GM23338 (cell line): ENCODE data around the gene HNRNPA2B1. TPM values are rescaled to one million over a fixed set of nuclear protein-coding genes. Genes with fewer than 3 reads are reported as not detected.

Experiments used
- ATAC-seq: fragments of 200-7000 bp; cut with Tn5 transposase; 3 replicates; pipeline ENCODE4 v1.9.1; 2020
- DNase-seq: peaks from one replicate; pipeline ENCODE4 v3.0.0-alpha.2; 2015; ENCODE audit warnings: low spot score
- H2AFZ ChIP-seq: fragments of 200-600 bp; sonication (generic); 2 replicates; pipeline ENCODE4 v1.8.0; 2016; ENCODE audit warnings: antibody characterized with exemption, mild to moderate bottlenecking, moderate library complexity
- H3F3A ChIP-seq: fragments of 200-600 bp; sonication (generic); replicated peaks from 2 replicates; pipeline ENCODE4 v1.8.0; 2017; ENCODE audit warnings: antibody characterized with exemption, mixed run types, low read depth
- H3K27ac ChIP-seq: fragments of 200-600 bp; sonication (generic); 2 replicates; pipeline ENCODE4 v1.6.1; 2016; ENCODE audit warnings: low read depth
- H3K27me3 ChIP-seq: fragments of 200-600 bp; sonication (generic); 2 replicates; pipeline ENCODE4 v1.8.0; 2016; ENCODE audit warnings: mild to moderate bottlenecking, mixed run types, moderate library complexity; ENCODE audit not compliant: insufficient read depth
- H3K36me3 ChIP-seq: fragments of 200-600 bp; sonication (generic); 2 replicates; pipeline ENCODE4 v1.8.0; 2016; ENCODE audit warnings: mild to moderate bottlenecking; ENCODE audit not compliant: insufficient read depth
- H3K4me1 ChIP-seq: fragments of 200-600 bp; sonication (generic); 2 replicates; pipeline ENCODE4 v1.8.0; 2016; ENCODE audit warnings: mild to moderate bottlenecking, moderate library complexity; ENCODE audit not compliant: insufficient read depth
- H3K4me2 ChIP-seq: fragments of 200-600 bp; sonication (generic); 2 replicates; pipeline ENCODE4 v1.7.1; 2017; ENCODE audit warnings: mixed run types
- H3K4me3 ChIP-seq: fragments of 200-600 bp; sonication (generic); 2 replicates; pipeline ENCODE4 v1.6.1; 2016; ENCODE audit warnings: mixed run types
- H3K79me2 ChIP-seq: fragments of 200-600 bp; sonication (generic); replicated peaks from 2 replicates; pipeline ENCODE4 v1.8.0; 2017; ENCODE audit warnings: mild to moderate bottlenecking; ENCODE audit not compliant: insufficient read depth
- H3K9me2 ChIP-seq: fragments of 200-600 bp; sonication (generic); 2 replicates; pipeline ENCODE4 v1.8.0; 2017; ENCODE audit not compliant: insufficient read depth
- H4K20me1 ChIP-seq: fragments of 200-600 bp; sonication (generic); replicated peaks from 2 replicates; pipeline ENCODE4 v1.8.0; 2017; ENCODE audit warnings: mild to moderate bottlenecking; ENCODE audit not compliant: insufficient read depth
- H3K27ac Mint-ChIP-seq: 2 replicates; pipeline ENCODE4 v1.8.0; 2020; ENCODE audit warnings: inconsistent platforms, mild to moderate bottlenecking, moderate library complexity, mixed read lengths
- H3K27me3 Mint-ChIP-seq: 3 replicates; pipeline ENCODE4 v1.8.0; 2022; ENCODE audit warnings: low read depth, mild to moderate bottlenecking, moderate library complexity, mixed read lengths, inconsistent platforms; ENCODE audit not compliant: insufficient read depth, poor library complexity
- H3K36me3 Mint-ChIP-seq: 3 replicates; pipeline ENCODE4 v1.8.0; 2021; ENCODE audit warnings: low read depth, mild to moderate bottlenecking, inconsistent platforms, moderate library complexity, mixed read lengths
- H3K4me1 Mint-ChIP-seq: 3 replicates; pipeline ENCODE4 v1.8.0; 2020; ENCODE audit warnings: mild to moderate bottlenecking, inconsistent platforms, mixed read lengths
- H3K4me3 Mint-ChIP-seq: 3 replicates; pipeline ENCODE4 v1.8.0; 2021; ENCODE audit warnings: moderate library complexity, mild to moderate bottlenecking, inconsistent platforms, mixed read lengths
- H3K9me3 Mint-ChIP-seq: 3 replicates; pipeline ENCODE4 v1.8.0; 2020; ENCODE audit warnings: moderate library complexity, mild to moderate bottlenecking, inconsistent platforms, mixed read lengths
- CREB1 ChIP-seq: fragments of 250-450 bp; sonication (Bioruptor Pico); IDR thresholded peaks from 2 replicates; pipeline ENCODE4 v1.5.0; 2020; ENCODE audit warnings: low read depth, mild to moderate bottlenecking, moderate library complexity
- EZH2 ChIP-seq: fragments of 200-600 bp; sonication (generic); IDR thresholded peaks from one replicate; pipeline ENCODE4 v1.8.0; 2017; ENCODE audit warnings: antibody characterized with exemption, mild to moderate bottlenecking, low read depth; ENCODE audit not compliant: unreplicated experiment
- EZH2phosphoT487 ChIP-seq: fragments of 200-600 bp; sonication (generic); IDR thresholded peaks from one replicate; pipeline ENCODE4 v1.8.1; 2018; ENCODE audit warnings: antibody characterized with exemption; ENCODE audit not compliant: unreplicated experiment
- JUNB ChIP-seq: IDR thresholded peaks from one replicate; pipeline ENCODE4 v1.6.1; 2016; ENCODE audit warnings: antibody characterized with exemption; ENCODE audit not compliant: unreplicated experiment
- NANOG ChIP-seq: IDR thresholded peaks from 2 replicates; pipeline ENCODE4 v1.6.1; 2016; ENCODE audit warnings: antibody characterized with exemption, borderline replicate concordance
- POLR2AphosphoS5 ChIP-seq: IDR thresholded peaks from 2 replicates; pipeline ENCODE4 v1.6.1; 2016; ENCODE audit warnings: antibody characterized with exemption, low read depth
- REST ChIP-seq: IDR thresholded peaks from one replicate; pipeline ENCODE4 v1.6.1; 2018; ENCODE audit warnings: antibody characterized with exemption; ENCODE audit not compliant: unreplicated experiment
- STAT1 ChIP-seq: IDR thresholded peaks from one replicate; pipeline ENCODE4 v1.6.1; 2016; ENCODE audit warnings: antibody characterized with exemption; ENCODE audit not compliant: unreplicated experiment
- ZNF114 ChIP-seq: fragments of 250-450 bp; sonication (Bioruptor Pico); IDR thresholded peaks from 2 replicates; pipeline ENCODE4 v1.5.0; 2020; ENCODE audit warnings: mild to moderate bottlenecking, moderate library complexity
- ZNF331 ChIP-seq: fragments of 250-450 bp; sonication (Bioruptor Pico); IDR thresholded peaks from 2 replicates; pipeline ENCODE4 v1.5.0; 2020; ENCODE audit warnings: low read depth, mild to moderate bottlenecking, moderate library complexity
- ZNF462 ChIP-seq: fragments of 250-450 bp; sonication (Bioruptor Pico); IDR thresholded peaks from 2 replicates; pipeline ENCODE4 v1.5.0; 2020; ENCODE audit warnings: mild to moderate bottlenecking, moderate library complexity
- polyA plus RNA-seq: library from polyadenylated mRNA; unstranded; fragments of >200 nt; fragmentation: Nextera tagmentation; extraction: Ambion mirVana; gene quantifications from 2 replicates; pipeline ENCODE4 v1.2.1, GENCODE V29; 2016
- total RNA-seq: library from RNA; depleted of rRNA; stranded (reverse); fragments of >200 nt; shearing (Covaris generic); gene quantifications from 2 replicates; pipeline ENCODE4 v1.2.3, GENCODE V29; 2014
- TF ChIP-seq, protein P1 (sequence below): IDR thresholded peaks from 2 replicates; pipeline ENCODE4 v1.6.1; 2016; ENCODE audit warnings: antibody characterized with exemption
- TF ChIP-seq, protein P2 (sequence below), 2 experiments: fragments of 200-600 bp in 1 of 2; sonication (generic) in 1 of 2; conservative IDR thresholded peaks; 2 replicates each; pipeline versions ENCODE4 v1.5.1 to v1.6.1; 2016 to 2017; ENCODE audit warnings: antibody characterized with exemption in 2 of 2, low read depth in 2 of 2, mild to moderate bottlenecking in 2 of 2, moderate library complexity in 1 of 2

Gene HNRNPA2B1
- total and polyA plus RNA-seq, 2 experiments from 2014 or later: 602 to 1,577 TPM

GRCh38 chr7:26216049-26216448 lies 15.5 kb upstream of the HNRNPA2B1 start:
- ATAC-seq: no peak

More at GRCh38 chr7:26216049-26216448, 15.5 kb upstream of the HNRNPA2B1 start:
- no peak overlapping the region for H3K27ac ChIP-seq
- no peak for DNase-seq
- peaks cover 8% of the 10 kb centered on the region; the same call in 1 of the 2 replicates for H3K36me3 ChIP-seq
- Mint-ChIP-seq H3K36me3 (peaks cover 33% of the 10 kb centered on the region), H3K4me1 (peaks cover 9% of the 10 kb centered on the region; the same call in 2 of the 3 replicates), H3K27ac (no peak overlapping the region), H3K4me3 (no peak overlapping the region), H3K27me3 (peaks cover 12% of the 10 kb centered on the region), H3K9me3 (no peaks in the 10 kb centered on the region)
- H2AFZ ChIP-seq: no peak overlapping the region
- peaks cover 20% of the 10 kb centered on the region for H3K4me1 ChIP-seq
- peaks cover 8% of the 10 kb centered on the region; the same call in 1 of the 2 replicates for H3F3A ChIP-seq
- no peak overlapping the region for H3K4me3 ChIP-seq
- H3K79me2 ChIP-seq: no peaks in the 10 kb centered on the region; the same call in 1 of the 2 replicates
- H4K20me1 ChIP-seq: 0 out of 2 replicates have a peak, but pooled peaks cover 2% of the 10 kb centered on the region
- no peaks in the 10 kb centered on the region for H3K9me2 ChIP-seq
- no peak overlapping the region for H3K4me2 ChIP-seq
- no peaks in the 10 kb centered on the region for H3K27me3 ChIP-seq
- TF ChIP-seq ZNF331 (no peak), STAT1 (no peak), NANOG (no peak), CREB1 (CRISPR knock-in tag) (no peak), ZNF462 (no peak), POLR2AphosphoS5 (no peak), ZNF114 (CRISPR knock-in tag) (no peak), EZH2 (no peak), REST (no peak), EZH2phosphoT487 (no peak), JUNB (no peak)
- TF ChIP-seq, protein P1, sequence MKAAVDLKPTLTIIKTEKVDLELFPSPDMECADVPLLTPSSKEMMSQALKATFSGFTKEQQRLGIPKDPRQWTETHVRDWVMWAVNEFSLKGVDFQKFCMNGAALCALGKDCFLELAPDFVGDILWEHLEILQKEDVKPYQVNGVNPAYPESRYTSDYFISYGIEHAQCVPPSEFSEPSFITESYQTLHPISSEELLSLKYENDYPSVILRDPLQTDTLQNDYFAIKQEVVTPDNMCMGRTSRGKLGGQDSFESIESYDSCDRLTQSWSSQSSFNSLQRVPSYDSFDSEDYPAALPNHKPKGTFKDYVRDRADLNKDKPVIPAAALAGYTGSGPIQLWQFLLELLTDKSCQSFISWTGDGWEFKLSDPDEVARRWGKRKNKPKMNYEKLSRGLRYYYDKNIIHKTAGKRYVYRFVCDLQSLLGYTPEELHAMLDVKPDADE: no peak
- TF ChIP-seq, protein P2, sequence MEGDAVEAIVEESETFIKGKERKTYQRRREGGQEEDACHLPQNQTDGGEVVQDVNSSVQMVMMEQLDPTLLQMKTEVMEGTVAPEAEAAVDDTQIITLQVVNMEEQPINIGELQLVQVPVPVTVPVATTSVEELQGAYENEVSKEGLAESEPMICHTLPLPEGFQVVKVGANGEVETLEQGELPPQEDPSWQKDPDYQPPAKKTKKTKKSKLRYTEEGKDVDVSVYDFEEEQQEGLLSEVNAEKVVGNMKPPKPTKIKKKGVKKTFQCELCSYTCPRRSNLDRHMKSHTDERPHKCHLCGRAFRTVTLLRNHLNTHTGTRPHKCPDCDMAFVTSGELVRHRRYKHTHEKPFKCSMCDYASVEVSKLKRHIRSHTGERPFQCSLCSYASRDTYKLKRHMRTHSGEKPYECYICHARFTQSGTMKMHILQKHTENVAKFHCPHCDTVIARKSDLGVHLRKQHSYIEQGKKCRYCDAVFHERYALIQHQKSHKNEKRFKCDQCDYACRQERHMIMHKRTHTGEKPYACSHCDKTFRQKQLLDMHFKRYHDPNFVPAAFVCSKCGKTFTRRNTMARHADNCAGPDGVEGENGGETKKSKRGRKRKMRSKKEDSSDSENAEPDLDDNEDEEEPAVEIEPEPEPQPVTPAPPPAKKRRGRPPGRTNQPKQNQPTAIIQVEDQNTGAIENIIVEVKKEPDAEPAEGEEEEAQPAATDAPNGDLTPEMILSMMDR (conservative IDR thresholded peaks at IDR 0.05; ENCODE audit: low read depth in 2 of 2): no peak
